ENCODE results near the gene CLMP. TPM values are rescaled to one million over a fixed set of nuclear protein-coding genes. Genes with fewer than 3 reads are reported as not detected.

CLMP gene
- total and polyA plus RNA-seq, 2 experiments from 2014 or later = 7.1 to 18.4 TPM

- ATAC-seq (no peak), DNase-seq (ENCODE audit: low spot score) (no peak)
- H3K36me3 Mint-ChIP-seq (ENCODE audit: low read depth) = peaks cover 8% of the 10 kb centered on the region; the same call in 1 of the 3 replicates
- no peak overlapping the region for H3K4me3 Mint-ChIP-seq
- no peak overlapping the region for H3K27ac Mint-ChIP-seq
- Histone ChIP-seq H3K27me3 (ENCODE audit: insufficient read depth) (no peaks in the 10 kb centered on the region), H2AFZ (peak overlapping the region; percentile 74; the same call in 1 of the 2 replicates), H3K27ac (ENCODE audit: low read depth) (no peak overlapping the region; the same call in 1 of the 2 replicates), H3K9me2 (ENCODE audit: insufficient read depth) (no peaks in the 10 kb centered on the region), H3K4me2 (no peak overlapping the region; the same call in 1 of the 2 replicates), H4K20me1 (replicated peaks; ENCODE audit: insufficient read depth) (no peaks in the 10 kb centered on the region), H3K79me2 (replicated peaks; ENCODE audit: insufficient read depth) (no peaks in the 10 kb centered on the region), H3F3A (replicated peaks; ENCODE audit: low read depth) (peaks cover 15% of the 10 kb centered on the region; the same call in 1 of the 2 replicates), H3K4me3 (no peak overlapping the region), H3K4me1 (ENCODE audit: insufficient read depth) (peaks cover 36% of the 10 kb centered on the region), H3K36me3 (ENCODE audit: insufficient read depth) (no peaks in the 10 kb centered on the region)
- H3K9me3 Mint-ChIP-seq = 0 out of 3 replicates have a peak, but pooled peaks cover 2% of the 10 kb centered on the region
- TF ChIP-seq EZH2 (IDR thresholded peaks at IDR 0.05; ENCODE audit: low read depth, unreplicated experiment) (no peak), ZNF331 (CRISPR knock-in tag; IDR thresholded peaks at IDR 0.05; ENCODE audit: low read depth) (no peak), POLR2AphosphoS5 (IDR thresholded peaks at IDR 0.05; ENCODE audit: low read depth) (no peak), ZNF462 (CRISPR knock-in tag; IDR thresholded peaks at IDR 0.05) (no peak), NANOG (IDR thresholded peaks at IDR 0.05; ENCODE audit: borderline replicate concordance) (no peak), CTCF (conservative IDR thresholded peaks at IDR 0.05; ENCODE audit: low read depth in 2 of 2) (no peak), CREB1 (CRISPR knock-in tag; IDR thresholded peaks at IDR 0.05; ENCODE audit: low read depth) (no peak)
- H3K27me3 Mint-ChIP-seq (ENCODE audit: insufficient read depth, low read depth, poor library complexity) = peaks cover 22% of the 10 kb centered on the region
- H3K4me1 Mint-ChIP-seq = peaks cover 28% of the 10 kb centered on the region
These were observed 17.4 kb upstream of the CLMP start for GRCh38 chr11:123212406-123212805.
